Activated CD4-positive, alpha-beta T cell treated with anti-CD3 and anti-CD28 coated beads for 36 hours (primary cell): ENCODE results near the gene PMM1. TPM values are rescaled to one million over a fixed set of nuclear protein-coding genes. Genes with fewer than 3 reads are reported as not detected.
A peak's percentile ranks its signal among the peaks of the same experiment; 100 is the strongest.
"Not testable (repeated sequence)": the region's sequence is repeated elsewhere in the genome, so short reads cannot be mapped to it uniquely, and the experiment has no call there.

Experiments
- ATAC-seq: fragments of 200-7000 bp; cut with Tn5 transposase; one replicate; pipeline ENCODE4 v1.10.0; 2021; ENCODE audit warnings: mild to moderate bottlenecking, moderate library complexity
- CTCF ChIA-PET: fragments of 350-600 bp; sonication (Branson Sonifier 250); formaldehyde crosslinking; loops from one replicate; lab custom pipeline; 2021; ENCODE audit warnings: antibody characterized with exemption; lab: Charles Lee
- POLR2A ChIA-PET: fragments of 350-600 bp; sonication (Branson Sonifier 250); formaldehyde crosslinking; loops from one replicate; lab custom pipeline; 2021; ENCODE audit warnings: antibody characterized with exemption, inconsistent platforms; lab: Charles Lee
- DNase-seq: peaks from one replicate; pipeline ENCODE4 v3.0.0-alpha.2; 2020
- H3K27ac Mint-ChIP-seq: one replicate; pipeline ENCODE4 v1.8.0; 2021; ENCODE audit warnings: mixed read lengths
- H3K27me3 Mint-ChIP-seq: one replicate; pipeline ENCODE4 v1.8.0; 2021; ENCODE audit warnings: mixed read lengths
- H3K36me3 Mint-ChIP-seq: one replicate; pipeline ENCODE4 v1.8.0; 2021; ENCODE audit warnings: low read depth, mixed read lengths
- H3K4me1 Mint-ChIP-seq: one replicate; pipeline ENCODE4 v1.8.0; 2021; ENCODE audit warnings: mixed read lengths
- H3K4me3 Mint-ChIP-seq: one replicate; pipeline ENCODE4 v1.8.0; 2021; ENCODE audit warnings: mild to moderate bottlenecking, moderate library complexity, mixed read lengths
- H3K9me3 Mint-ChIP-seq: one replicate; pipeline ENCODE4 v1.8.0; 2021; ENCODE audit warnings: low read depth, mixed read lengths
- intact Hi-C, 2 experiments: fragments of 100-400 bp; cut with DNase I in 1 of 2; cut with micrococcal nuclease in 1 of 2; formaldehyde crosslinking; loops; one replicate each; pipeline versions ENCODE4 v1.14.2 to v1.15.1; 2022 to 2024; cut with DNase I, micrococcal nuclease
- total RNA-seq, 2 experiments: library from RNA; stranded (reverse); gene quantifications; one replicate each; pipeline ENCODE4 v1.2.3, GENCODE V29; 2021

PMM1 gene
- total RNA-seq, 2 experiments from 2014 or later: 30.4 to 37.4 TPM

DNA sequence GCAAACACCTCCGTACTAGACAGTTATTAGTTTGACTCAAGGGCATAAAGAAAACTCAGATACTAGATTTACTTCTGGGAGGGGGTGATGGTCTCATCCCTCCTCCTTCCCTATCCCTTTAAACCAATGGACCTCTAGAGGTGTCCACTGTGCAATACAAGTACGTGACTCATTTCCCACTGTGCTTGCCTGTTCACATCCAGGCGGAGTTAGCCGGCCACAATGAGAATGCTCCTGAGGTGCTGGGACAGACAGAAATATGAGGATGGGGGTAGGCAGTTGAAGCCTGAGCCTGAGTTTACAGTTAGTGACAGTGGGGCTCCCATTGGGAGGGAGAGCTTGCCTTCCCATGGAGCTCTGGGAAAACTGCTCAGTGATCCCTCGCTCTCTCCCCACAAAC is 8.4 kb upstream of the PMM1 start:
- no peak overlapping the region for H3K4me3 Mint-ChIP-seq
- H3K4me1 Mint-ChIP-seq: peaks cover 4% of the 10 kb centered on the region
- POLR2A ChIA-PET: no interaction called here
- intact Hi-C loops: loop anchor here in 1 of 2 experiments (5.0 kb wide), 1 partner anchor 196 kb away; no protein-coding TSS in a partner anchor
- peaks cover 32% of the 10 kb centered on the region for H3K36me3 Mint-ChIP-seq
- CTCF ChIA-PET: interaction anchor here (0.9 to 1.6 kb wide), 4 partner anchors 9 to 194 kb away, joined by 4 to 6 read pairs (median 4); partner anchors contain the start of gene PMM1
- H3K27ac Mint-ChIP-seq: no peak overlapping the region
- ATAC-seq (no peak), DNase-seq (no peak)
- no peaks in the 10 kb centered on the region for H3K9me3 Mint-ChIP-seq
- no peaks in the 10 kb centered on the region for H3K27me3 Mint-ChIP-seq

- CTCF ChIA-PET: interaction anchor here (1.0 to 1.6 kb wide), 4 partner anchors 8 to 194 kb away, joined by 3 to 6 read pairs (median 4); partner anchors contain the start of gene PMM1
- Mint-ChIP-seq H3K4me1 (no peaks in the 10 kb centered on the region), H3K36me3 (peaks cover 27% of the 10 kb centered on the region), H3K27ac (no peak overlapping the region), H3K9me3 (no peaks in the 10 kb centered on the region), H3K4me3 (no peak overlapping the region), H3K27me3 (no peaks in the 10 kb centered on the region)
- POLR2A ChIA-PET: no interaction called here
- intact Hi-C loops: loop anchor here in 1 of 2 experiments (5.0 kb wide), 1 partner anchor 195 kb away; no protein-coding TSS in a partner anchor
- ATAC-seq (no peak), DNase-seq (no peak)
Observed at GRCh38 chr22:41597635-41597953, 8.0 kb upstream of the PMM1 start.

GRCh38 chr22:41596776-41597634 is 7.4 kb upstream of the PMM1 start:
- intact Hi-C loops: loop anchor here in 1 of 2 experiments (5.0 kb wide), 1 partner anchor 195 kb away; no protein-coding TSS in a partner anchor
- Mint-ChIP-seq H3K27ac (no peak overlapping the region), H3K36me3 (peaks cover 22% of the 10 kb centered on the region), H3K27me3 (no peaks in the 10 kb centered on the region), H3K4me3 (no peak overlapping the region), H3K9me3 (no peaks in the 10 kb centered on the region), H3K4me1 (no peaks in the 10 kb centered on the region)
- ATAC-seq: peak; percentile 90
- POLR2A ChIA-PET: no interaction called here
- CTCF ChIA-PET: interaction anchor here (1.0 to 1.6 kb wide), 4 partner anchors 8 to 193 kb away, joined by 3 to 6 read pairs (median 4); partner anchors contain the start of gene PMM1
- DNase-seq: peak; percentile 68

GRCh38 chr22:41595703-41596102 is 6.1 kb upstream of the PMM1 start:
- intact Hi-C loops: loop anchor here in 1 of 2 experiments (5.0 kb wide), 1 partner anchor 193 kb away; no protein-coding TSS in a partner anchor
- Mint-ChIP-seq H3K9me3 (no peaks in the 10 kb centered on the region), H3K4me1 (no peaks in the 10 kb centered on the region), H3K27me3 (no peaks in the 10 kb centered on the region), H3K36me3 (peaks cover 12% of the 10 kb centered on the region), H3K4me3 (no peak overlapping the region), H3K27ac (no peak overlapping the region)
- DNase-seq (no peak), ATAC-seq (no peak)
- CTCF ChIA-PET: no interaction called here
- POLR2A ChIA-PET: no interaction called here

GRCh38 chr22:41593336-41593960 is 3.8 kb upstream of the PMM1 start:
- POLR2A ChIA-PET, H3K27ac Mint-ChIP-seq, H3K4me1 Mint-ChIP-seq, H3K27me3 Mint-ChIP-seq, intact Hi-C loops, H3K9me3 Mint-ChIP-seq, H3K4me3 Mint-ChIP-seq, DNase-seq, ATAC-seq, H3K36me3 Mint-ChIP-seq: not testable (repeated sequence)
- CTCF ChIA-PET: interaction anchor here (0.6 to 1.0 kb wide), 3 partner anchors 22 to 50 kb away, joined by 3 to 4 read pairs (median 3); no protein-coding TSS in a partner anchor

DNA sequence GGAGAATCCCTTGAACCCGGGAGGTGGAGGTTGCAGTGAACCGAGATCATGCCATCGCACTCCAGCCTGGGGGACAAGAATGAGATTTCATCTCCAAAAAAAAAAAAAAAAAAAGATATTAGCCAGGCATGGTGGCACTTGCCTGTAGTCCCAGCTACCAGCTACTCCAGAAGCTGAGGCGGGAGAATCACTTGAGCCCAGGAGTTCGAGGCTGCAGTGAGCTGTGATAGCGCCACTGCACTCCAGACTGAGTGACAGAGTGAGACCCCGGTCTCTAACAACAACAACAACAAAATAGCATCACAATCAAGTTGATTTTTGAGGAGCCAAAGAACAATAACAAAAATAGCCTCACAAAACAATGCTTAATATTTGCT is 2.3 kb downstream of the PMM1 start:
- no peak for ATAC-seq
- peaks cover 4% of the 10 kb centered on the region for H3K36me3 Mint-ChIP-seq
- ChIA-PET POLR2A (interaction anchor here (0.6 to 0.8 kb wide), 3 partner anchors 23 to 110 kb away, joined by 3 to 9 read pairs (median 4); no protein-coding TSS in a partner anchor), CTCF (interaction anchor here (0.6 kb wide), 1 partner anchor 334 kb away, joined by 3 read pairs; no protein-coding TSS in a partner anchor)
- no peak overlapping the region for H3K4me3 Mint-ChIP-seq
- no peaks in the 10 kb centered on the region for H3K9me3 Mint-ChIP-seq
- no peak for DNase-seq
- no peak overlapping the region for H3K27ac Mint-ChIP-seq
- intact Hi-C loops: no loop called here
- H3K4me1 Mint-ChIP-seq: peaks cover 15% of the 10 kb centered on the region
- H3K27me3 Mint-ChIP-seq: no peaks in the 10 kb centered on the region

DNA sequence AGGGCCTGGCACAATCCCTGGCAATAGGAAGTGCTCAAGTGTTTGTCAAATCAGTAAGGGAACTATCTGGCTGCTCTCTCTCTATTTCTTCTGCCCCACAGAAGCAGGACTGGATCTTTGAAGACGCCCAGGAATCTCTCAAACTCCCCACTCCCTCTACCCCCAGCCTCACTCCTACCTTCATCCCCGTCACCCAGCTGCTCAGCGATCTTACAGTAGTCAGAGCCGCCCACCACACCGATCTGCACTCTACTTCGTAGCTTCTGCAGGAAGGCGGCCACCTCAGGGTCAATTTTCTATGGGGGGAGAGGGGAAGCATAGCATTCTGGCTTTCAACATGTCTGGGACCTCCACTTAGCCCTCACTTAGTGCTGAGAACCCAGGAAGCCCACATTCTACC is 3.7 kb downstream of the PMM1 start:
- Mint-ChIP-seq H3K27me3 (no peaks in the 10 kb centered on the region), H3K36me3 (peaks cover 3% of the 10 kb centered on the region), H3K9me3 (no peaks in the 10 kb centered on the region), H3K4me3 (no peak overlapping the region), H3K4me1 (peaks cover 15% of the 10 kb centered on the region), H3K27ac (no peak overlapping the region)
- intact Hi-C loops: no loop called here
- ChIA-PET CTCF (no interaction called here), POLR2A (interaction anchor here (0.7 kb wide), 1 partner anchor 168 kb away, joined by 5 read pairs; no protein-coding TSS in a partner anchor)
- ATAC-seq (no peak), DNase-seq (no peak)

GRCh38 chr22:41584881-41585280 is 4.8 kb downstream of the PMM1 start:
- no peak for ATAC-seq
- POLR2A ChIA-PET: no interaction called here
- no peaks in the 10 kb centered on the region for H3K9me3 Mint-ChIP-seq

GRCh38 chr22:41582694-41583093 is 6.9 kb downstream of the PMM1 start:
- POLR2A ChIA-PET: no interaction called here
- no peak for ATAC-seq
- Mint-ChIP-seq H3K27ac (no peak overlapping the region), H3K4me1 (peaks cover 6% of the 10 kb centered on the region), H3K36me3 (peaks cover 5% of the 10 kb centered on the region), H3K4me3 (no peak overlapping the region), H3K9me3 (no peaks in the 10 kb centered on the region), H3K27me3 (no peaks in the 10 kb centered on the region)
- no peak for DNase-seq
- CTCF ChIA-PET: interaction anchor here (0.9 kb wide), 1 partner anchor 15 kb away, joined by 4 read pairs; no protein-coding TSS in a partner anchor
- intact Hi-C loops: no loop called here

More at GRCh38 chr22:41584881-41585280, 4.8 kb downstream of the PMM1 start:
- Mint-ChIP-seq H3K4me3 (no peak overlapping the region), H3K27ac (no peak overlapping the region), H3K36me3 (peaks cover 3% of the 10 kb centered on the region), H3K4me1 (peaks cover 15% of the 10 kb centered on the region), H3K27me3 (no peaks in the 10 kb centered on the region)
- CTCF ChIA-PET: interaction anchor here (0.5 kb wide), 1 partner anchor 297 kb away, joined by 3 read pairs; no protein-coding TSS in a partner anchor
- DNase-seq: no peak
- intact Hi-C loops: no loop called here

DNA sequence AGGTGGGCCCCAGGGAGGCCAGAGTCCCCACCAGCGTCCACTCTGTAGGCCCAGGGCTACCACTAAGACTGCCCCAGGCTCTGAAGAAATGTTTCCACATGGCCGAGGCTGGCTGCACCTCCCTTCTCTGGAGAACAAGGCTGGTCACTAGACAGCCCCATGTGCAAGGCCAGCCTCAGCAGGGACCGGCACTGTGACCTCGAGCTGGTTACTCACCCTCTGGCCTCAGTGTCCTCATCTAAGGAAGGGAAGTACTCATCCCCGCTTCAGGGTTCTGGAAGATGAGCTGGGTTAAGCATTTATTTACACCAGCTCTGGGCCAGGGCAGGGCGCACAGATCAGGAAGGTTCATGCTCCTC is 9.7 kb downstream of the PMM1 start:
- ATAC-seq (no peak), DNase-seq (no peak)
- CTCF ChIA-PET: interaction anchor here (0.6 kb wide), 1 partner anchor 84 kb away, joined by 3 read pairs; no protein-coding TSS in a partner anchor
- Mint-ChIP-seq H3K27ac (no peak overlapping the region), H3K4me1 (no peaks in the 10 kb centered on the region), H3K9me3 (no peaks in the 10 kb centered on the region), H3K4me3 (no peak overlapping the region), H3K27me3 (no peaks in the 10 kb centered on the region), H3K36me3 (peaks cover 12% of the 10 kb centered on the region)
- intact Hi-C loops: no loop called here
- POLR2A ChIA-PET: no interaction called here

GRCh38 chr22:41579297-41579996 is 10.2 kb downstream of the PMM1 start:
- intact Hi-C loops: no loop called here
- Mint-ChIP-seq H3K36me3 (peaks cover 12% of the 10 kb centered on the region), H3K27me3 (no peaks in the 10 kb centered on the region), H3K4me3 (no peak overlapping the region), H3K9me3 (no peaks in the 10 kb centered on the region), H3K4me1 (no peaks in the 10 kb centered on the region), H3K27ac (no peak overlapping the region)
- DNase-seq (no peak), ATAC-seq (no peak)
- CTCF ChIA-PET: interaction anchor here (0.6 kb wide), 1 partner anchor 83 kb away, joined by 3 read pairs; no protein-coding TSS in a partner anchor
- POLR2A ChIA-PET: no interaction called here
